GM10847 (cell line): ENCODE measurements around the gene IL11.
A peak's percentile ranks its signal among the peaks of the same experiment; 100 is the strongest.

Source experiments
- POLR2A ChIP-seq: IDR thresholded peaks from 2 replicates; pipeline ENCODE4 v1.6.1; 2011; ENCODE audit not compliant: insufficient read length; ENCODE audit errors: extremely low read depth

IL11 gene

DNA sequence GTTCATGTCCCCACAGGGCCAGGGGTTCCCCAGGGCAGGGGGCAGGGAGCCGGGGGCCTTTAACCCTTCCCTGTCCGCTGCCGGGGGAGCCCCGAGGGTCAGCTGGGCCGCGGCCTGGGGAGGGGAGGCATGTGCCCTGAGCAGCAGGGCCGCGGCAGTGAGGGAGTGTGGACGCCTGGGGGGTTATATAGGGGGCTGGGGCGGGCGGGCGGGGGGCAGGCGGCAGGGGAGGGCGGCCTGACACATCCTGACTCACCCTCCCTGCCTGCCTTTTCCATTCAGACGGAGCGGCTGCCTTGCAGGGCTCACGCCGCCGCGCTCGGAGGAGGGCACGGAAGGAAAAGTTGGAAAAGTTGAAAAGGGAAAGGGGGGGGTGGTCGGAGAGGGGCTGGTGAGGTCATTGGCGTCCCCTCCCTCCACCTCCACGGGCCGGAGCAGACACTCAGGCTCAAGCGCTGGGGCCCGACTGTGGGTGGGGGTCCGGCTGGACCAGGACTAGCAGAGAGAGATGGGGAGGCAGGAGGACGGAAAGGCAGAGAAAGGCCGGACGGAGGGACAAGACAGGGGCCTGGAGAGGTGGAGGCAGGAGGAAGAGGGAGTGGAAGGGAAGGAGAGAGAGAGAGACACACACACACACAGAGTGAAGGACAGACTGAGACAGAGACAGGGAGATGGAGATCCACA is at the start of gene IL11:
IL11 (minus strand) TSS at position 159 of the 684 bp plus-strand sequence; CDS start at position 6, 153 bp downstream.
- TF ChIP-seq POLR2A: no peak

DNA sequence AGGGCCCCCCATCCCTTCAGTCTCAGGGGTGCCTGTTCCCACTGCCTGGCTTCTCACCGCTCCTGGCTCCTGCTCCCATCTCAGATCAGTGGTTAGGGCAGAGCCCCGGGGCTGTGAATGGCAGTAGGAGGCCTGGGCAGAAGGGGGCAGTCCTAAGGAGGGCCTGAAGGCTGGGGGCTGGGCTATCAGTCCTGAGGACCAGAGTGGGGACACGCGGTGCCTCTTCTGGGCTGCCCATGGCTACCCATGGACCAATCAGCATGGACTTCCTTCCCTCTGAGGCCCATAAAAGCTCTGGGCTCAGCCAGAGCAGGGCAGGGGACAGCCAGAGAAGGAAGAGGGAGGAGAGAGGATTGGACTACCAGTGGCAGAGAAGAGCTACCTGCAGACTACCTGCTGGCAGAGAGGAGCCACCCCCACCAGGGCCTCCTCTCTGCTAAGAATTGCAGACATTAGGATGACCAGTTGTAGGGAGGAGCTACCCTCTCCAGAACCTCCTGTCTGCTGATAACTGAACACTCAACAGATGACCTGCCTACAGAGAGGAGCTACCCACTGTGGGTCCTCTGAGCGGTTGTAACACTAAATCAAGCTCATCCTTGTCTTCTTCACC is 49.5 kb upstream of the IL11 start:
- TF ChIP-seq POLR2A: no peak

DNA sequence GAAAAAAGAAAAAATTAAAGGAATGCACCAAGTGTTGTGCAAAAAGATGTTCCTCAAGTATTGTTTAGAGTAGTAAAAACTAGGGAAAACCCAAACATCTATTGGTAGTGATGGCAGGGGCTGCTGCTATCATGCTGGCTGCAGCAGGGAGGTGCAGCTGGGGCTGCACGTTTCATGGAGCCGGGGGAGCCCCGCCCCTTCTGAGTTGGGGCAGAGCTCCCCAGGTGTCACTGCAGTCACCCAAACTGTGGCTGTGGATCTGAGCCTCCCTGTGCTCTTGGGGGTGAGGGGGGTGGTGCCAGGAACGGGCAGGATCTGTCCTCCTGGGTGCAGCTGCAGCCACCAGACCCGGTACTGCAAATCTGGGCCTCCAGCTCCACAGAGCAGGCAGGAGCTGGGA is 48.8 kb upstream of the IL11 start:
- TF ChIP-seq POLR2A: no peak

DNA sequence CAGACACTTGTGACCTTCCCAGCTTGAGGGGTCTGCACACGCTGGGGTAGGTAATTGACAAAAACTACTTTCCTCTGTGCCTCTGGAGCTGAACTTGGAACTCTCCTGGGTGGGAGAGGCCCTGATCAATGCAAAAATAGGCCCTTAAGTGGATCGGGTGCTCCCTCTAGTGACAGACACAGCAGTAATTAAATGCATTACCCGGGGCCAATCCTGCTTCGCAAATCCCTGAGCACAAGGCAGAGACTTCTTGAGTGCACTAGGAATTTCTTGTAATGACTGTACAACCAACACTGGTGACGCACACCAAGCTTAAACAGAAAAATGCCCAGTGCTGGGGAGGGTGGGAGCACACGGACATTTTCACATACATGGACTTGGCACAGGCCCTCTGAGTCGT is 47.9 kb upstream of the IL11 start:
- TF ChIP-seq POLR2A: no peak

DNA sequence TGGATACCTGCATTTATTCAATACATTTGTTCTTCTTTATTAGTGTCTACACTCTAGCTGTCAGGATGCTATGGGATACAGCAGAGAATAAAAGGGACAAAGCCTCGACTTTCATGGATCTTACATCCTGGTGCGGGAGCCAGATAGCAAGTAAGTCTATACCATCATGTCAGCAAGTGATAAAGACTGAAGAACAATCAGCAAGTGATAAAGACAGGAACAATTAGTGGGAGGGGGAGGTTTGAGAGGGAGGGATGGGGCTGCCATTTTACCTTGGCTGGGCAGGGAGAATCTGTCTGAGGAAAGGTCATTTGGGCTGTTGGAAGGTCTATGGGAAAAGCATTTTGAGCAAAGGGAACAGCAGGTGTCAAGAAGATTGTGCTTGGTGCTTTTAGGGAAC is 39.9 kb upstream of the IL11 start:
- no peak for TF ChIP-seq POLR2A

DNA sequence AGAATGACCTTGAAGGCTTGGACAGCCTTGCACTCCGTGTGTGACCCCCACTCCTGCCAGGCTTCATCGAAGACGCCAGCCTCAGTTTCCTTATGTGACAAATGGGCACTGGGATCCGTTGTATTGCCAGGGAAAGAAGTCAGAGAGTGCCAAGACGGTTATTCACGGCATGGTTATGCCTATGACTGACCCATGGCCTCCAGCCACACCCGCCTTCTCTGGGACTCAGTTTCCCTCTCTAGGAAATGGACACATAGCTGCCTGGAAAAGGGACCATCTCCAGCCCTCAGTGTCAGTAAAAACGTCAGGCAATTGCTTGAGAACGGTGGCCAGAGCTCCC is 38.2 kb upstream of the IL11 start:
- no peak for TF ChIP-seq POLR2A

DNA sequence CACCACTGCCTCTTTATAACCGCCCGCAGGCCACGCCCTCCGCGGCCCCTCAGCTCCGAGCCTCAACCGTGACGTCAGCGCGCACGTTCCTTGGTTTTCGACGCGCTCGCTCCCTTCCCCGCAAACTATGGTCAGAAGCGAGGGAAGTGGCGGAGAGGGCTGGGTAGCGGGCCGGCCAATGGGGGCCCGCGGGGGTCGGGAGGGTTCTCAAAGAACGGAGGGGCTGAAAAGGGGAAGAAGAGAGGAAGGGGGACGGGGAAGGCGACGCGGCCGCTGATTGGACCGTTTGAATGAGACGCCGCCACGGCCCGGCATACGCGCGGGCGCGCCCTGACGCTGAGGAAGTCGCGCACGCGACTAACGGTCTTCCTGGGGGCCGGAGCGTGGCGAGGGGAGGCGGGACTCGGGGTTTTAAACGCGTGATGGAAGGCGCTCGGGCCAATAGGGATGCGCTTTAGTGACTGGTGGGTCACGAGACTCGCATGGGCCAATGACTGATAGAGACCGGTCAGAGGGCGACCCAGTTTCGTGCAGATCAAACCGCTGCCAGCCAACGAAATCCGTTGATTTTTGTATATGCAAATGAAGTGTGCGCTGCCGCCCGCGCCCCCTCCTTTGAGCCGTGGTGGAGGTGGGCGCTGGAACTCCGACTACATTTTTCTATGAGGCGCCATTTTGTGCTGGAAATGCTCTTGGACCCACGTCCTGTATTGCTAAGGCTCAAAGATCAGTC is 37.7 kb upstream of the IL11 start:
- TF ChIP-seq POLR2A: no peak

DNA sequence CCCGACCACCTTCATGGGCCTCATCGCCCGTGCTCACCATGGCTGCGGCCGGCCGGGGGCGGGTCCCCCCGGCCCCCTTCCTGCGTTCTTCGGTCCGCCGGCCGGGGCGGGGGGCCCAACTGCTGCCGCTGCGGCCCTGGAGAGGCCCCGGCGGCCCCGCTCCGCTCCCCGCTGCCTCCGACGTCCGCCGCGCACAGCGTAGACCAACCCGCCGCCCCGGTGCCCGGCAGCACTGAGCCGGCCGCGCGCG is 37.2 kb upstream of the IL11 start, which contains the start of gene UBE2S:
UBE2S (minus strand) TSS at position 239 of the 250 bp plus-strand sequence; CDS start at position 40, 199 bp downstream.
- TF ChIP-seq POLR2A: peak; percentile 99

DNA sequence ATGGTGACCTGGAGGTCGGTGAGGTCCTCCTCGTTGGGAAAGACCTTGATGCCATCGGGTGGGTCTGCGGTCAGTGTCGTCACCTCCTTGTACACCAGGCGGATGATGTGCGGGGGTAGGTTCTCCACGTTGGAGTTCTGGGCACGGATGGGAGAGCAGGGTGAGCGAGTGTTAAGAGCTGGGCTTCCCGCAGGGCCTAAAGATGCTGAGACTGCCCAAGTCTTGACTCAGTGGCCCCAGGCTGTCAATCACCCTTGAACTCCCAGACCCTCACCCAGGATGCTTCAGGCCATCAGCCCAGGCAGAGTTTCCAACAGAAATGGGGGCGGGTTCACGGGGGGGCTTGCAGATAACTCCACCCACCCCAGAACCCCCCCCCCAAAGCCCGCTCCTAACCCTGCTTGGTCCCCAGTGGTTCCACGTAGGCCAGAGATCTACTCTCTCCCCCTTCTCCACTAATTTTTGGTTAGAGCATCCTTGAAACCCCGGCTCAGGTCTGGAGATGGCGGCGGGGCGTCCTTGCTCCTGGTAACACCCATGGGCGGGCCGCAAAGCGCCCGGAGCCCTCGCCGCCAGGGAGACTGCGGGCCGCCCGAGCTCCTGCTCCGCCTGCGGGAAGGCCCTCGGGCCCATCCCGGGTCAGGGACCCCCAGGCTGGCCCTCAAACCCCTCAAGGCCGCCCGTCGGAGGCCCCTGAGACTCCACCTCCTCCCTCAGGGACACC is 36.7 kb upstream of the IL11 start:
- no peak for TF ChIP-seq POLR2A

DNA sequence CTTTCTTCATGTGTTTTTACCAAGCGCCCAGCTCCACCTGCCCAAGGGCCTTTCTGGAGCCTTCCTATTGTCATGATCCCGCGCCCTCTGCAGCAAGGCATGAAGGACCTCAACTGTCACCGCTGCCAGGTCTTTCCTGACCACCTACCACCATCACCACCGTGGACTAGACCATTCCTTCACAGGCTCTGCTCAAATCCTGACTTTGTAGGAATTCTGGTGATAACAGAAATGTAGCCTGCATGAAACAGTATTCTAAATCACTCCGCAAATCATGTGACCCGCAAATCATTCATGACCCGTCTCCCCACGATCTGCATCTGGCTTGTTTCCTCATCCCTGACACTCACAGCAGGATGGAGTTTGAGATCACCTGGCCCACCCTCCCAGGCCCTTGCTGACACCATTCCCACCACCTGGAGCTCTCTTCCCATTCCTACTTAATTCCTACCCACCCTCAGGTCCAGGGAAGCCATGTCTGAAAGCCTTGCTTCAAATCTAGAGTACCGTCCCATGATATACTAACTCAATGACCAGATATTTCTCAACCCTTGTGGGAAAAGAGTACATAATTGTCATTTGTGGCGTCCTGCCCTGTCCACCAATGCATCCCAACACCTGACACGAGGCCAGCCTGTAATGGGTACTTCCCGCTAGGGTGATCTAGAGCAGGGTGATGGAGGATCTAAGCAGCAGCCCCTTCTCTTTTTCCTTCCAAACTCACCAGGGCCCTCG is 36.0 kb upstream of the IL11 start:
- TF ChIP-seq POLR2A: no peak

DNA sequence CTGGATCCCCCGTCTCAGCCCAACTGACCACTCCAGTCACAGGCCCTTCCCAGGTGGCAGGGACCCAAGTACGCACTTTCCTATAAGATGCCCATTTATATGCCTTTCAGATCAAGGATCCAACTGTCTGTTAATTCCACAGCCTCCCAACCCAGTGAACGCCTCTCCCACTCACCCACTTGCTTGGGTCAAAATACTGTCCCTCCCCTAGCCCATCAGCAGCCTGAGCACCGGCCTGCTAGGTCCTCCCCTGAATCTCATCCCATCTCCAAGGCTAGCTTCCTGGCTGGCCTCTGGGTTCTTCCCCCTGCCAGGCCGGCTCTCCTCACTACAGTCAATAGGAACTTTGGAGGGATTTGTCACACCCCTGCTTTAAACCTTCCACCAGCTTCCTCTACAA is 35.4 kb upstream of the IL11 start:
- no peak for TF ChIP-seq POLR2A

DNA sequence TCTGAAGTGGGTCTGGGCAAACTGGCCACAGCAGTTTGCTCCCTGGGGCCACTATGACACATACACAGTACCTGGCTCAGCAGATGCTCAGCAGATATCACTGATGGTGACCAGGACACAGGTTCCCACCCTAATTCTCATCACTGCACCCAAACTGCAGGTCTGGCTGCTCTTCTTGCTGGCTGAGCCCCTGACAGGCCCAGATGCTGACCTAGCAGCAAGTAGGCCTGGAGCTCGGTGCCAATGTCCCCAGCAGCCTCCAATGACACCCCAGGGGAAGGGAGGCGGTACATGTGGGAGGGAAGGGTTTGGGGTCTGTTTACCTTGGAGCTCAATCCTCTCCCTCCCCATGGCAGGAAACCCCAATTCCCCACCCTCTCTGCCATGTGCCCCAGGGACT is 32.2 kb upstream of the IL11 start:
- TF ChIP-seq POLR2A: no peak

DNA sequence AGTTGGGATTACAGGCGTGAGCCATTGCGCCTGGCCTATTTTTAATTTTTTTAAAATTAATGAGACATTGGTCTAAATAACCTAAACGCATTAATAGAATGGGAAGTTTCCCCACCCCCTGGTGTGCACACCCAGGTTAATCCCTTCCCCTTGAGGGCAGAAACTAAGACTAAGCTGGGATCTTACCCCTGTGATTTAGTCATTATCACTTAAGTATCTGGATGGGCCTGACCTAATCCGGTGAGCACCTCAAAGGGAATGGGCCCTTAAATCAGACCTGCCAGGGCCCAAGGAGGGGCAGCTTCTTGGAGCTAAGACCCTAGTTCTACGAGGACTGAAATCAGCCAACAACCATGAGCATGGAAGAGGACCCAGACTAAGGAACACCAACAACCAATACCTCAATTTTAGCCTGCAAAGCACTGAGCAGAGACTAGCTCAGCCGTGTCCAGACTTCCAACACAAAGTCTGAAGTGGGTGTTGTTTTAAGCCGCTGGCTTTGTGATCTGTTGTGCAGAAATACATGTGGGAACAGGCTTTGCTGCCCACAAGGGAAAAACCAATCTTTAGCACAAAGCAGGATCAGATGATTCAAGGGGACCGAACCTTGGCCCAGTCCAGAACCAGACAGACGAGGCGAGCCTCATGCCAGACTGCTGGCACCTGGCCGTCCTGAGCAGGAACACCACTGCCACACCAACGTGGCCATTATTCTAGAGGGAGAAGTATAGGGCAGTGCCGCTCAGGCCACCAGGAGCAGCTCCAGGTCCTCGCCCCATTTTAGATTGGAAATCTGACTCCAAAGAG is 30.2 kb upstream of the IL11 start:
- TF ChIP-seq POLR2A: no peak

DNA sequence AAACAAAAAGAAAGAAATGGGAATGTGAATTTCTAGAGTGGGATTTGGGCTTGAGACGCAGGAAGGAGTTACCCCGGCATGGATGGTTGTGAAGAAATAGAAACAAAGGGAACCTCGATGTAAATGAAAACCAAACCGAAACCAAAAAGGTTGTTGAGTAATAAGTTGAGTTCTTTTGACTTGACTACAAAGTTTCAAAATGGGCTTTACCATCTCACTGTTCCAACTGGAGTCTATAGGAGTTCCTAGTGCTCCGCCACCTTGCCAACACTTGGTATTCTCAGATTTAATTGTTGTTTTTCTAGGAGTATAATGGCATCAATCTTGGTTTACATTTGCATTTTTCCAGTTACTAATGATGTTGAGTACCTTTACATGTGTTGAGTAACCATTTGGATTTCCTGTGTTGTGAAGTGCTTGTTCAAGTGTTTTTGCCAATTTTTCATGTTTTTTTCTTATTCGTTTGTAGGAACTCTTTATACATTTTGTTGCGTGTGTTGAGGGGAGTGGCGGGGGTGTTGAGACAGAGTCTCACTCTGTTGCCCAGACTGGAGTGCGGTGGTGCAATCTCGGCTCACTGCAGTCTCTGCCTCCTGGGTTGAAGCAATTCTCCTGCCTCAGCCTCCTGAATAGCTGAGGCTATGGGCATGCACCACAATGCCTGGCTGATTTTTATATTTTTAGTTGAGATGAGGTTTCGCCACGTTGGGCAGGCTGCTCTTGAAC is 28.1 kb upstream of the IL11 start:
- TF ChIP-seq POLR2A: no peak
